ENCODE results near the gene BAZ2A.
A peak's percentile ranks its signal among the peaks of the same experiment; 100 is the strongest.

Gene BAZ2A

DNA sequence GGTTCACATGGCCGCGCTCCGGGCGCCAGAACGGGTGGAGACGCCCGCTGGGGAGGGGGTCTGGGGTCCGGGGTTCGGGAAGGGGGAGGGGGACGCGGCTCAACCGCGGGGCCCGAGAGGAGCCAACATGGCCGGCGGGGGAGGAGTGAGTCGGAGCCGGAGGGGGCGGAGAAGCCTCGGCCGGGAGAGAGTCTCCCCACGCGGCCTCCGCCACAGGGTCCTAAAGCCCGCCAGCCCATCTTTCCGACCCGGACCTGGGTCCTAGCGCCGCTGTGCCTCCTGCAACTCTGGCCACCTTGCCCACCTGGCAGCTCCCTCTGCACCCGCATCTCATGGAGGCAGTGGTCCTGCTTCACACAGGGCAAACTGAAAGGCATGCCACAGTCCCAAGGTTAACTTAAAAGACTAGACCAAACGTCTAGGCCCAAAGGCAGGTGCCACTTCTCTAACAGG lies at the start of gene BAZ2A:
TSS of gene BAZ2A (minus strand) at position 147 of the 453 bp plus-strand sequence. CDS start 12,796 bp downstream, outside the sequence.
- H3K27ac ChIP-seq: peak within 1 kb of the TSS; percentile 94 to 95
- peak within 1 kb of the TSS; percentile 91 for H3K4me3 ChIP-seq
- peak; percentile 90 for DNase-seq (ENCODE audit: low spot score)
- TF ChIP-seq, protein P1, sequence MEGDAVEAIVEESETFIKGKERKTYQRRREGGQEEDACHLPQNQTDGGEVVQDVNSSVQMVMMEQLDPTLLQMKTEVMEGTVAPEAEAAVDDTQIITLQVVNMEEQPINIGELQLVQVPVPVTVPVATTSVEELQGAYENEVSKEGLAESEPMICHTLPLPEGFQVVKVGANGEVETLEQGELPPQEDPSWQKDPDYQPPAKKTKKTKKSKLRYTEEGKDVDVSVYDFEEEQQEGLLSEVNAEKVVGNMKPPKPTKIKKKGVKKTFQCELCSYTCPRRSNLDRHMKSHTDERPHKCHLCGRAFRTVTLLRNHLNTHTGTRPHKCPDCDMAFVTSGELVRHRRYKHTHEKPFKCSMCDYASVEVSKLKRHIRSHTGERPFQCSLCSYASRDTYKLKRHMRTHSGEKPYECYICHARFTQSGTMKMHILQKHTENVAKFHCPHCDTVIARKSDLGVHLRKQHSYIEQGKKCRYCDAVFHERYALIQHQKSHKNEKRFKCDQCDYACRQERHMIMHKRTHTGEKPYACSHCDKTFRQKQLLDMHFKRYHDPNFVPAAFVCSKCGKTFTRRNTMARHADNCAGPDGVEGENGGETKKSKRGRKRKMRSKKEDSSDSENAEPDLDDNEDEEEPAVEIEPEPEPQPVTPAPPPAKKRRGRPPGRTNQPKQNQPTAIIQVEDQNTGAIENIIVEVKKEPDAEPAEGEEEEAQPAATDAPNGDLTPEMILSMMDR (IDR thresholded peaks at IDR 0.05): no peak

DNA sequence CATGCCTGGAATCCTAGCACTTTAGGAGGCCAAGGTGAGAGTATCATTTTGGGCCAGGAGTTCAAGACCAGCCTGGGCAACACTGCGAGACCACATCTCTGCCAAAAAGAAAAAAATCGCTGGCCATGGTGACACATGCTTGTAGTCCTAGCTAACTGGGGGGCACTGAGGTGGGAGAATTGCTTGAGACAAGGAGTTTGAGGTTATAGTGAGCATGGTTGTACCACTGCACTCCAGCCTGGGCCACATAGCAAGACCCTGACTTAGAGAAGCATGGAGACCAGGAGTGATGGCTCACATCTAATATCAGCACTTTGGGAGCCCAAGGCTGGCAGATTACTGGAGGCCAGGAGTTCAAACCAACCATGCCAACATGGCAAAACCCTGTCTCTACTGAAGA lies 48.7 kb upstream of the BAZ2A start:
- no peak overlapping the region for H3K27ac ChIP-seq
- TF ChIP-seq, protein P1 (IDR thresholded peaks at IDR 0.05): no peak
- no peak overlapping the region for H3K4me3 ChIP-seq
- DNase-seq (ENCODE audit: low spot score): no peak

DNA sequence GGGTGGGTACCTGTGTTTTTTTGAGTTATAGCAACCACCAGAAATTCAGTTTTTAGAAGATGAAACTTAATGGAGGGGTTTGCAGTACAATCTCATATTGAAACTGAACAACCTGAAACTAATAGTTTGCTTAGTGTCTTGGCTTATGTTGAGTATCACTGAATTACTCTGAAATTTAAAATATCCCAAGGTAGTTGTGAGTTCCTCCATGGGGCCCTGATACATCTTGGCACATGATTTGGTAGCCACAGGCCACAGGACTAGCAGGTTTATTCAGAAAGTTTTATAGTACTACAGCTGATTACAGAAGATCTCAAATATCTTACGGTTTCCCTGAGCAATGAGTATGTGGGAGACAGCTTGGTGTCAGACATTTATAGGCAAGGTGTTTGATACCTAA lies 47.6 kb upstream of the BAZ2A start:
- Histone ChIP-seq H3K4me3 (no peak overlapping the region), H3K27ac (no peak overlapping the region)
- DNase-seq (ENCODE audit: low spot score): no peak
- TF ChIP-seq, protein P1 (IDR thresholded peaks at IDR 0.05): no peak

DNA sequence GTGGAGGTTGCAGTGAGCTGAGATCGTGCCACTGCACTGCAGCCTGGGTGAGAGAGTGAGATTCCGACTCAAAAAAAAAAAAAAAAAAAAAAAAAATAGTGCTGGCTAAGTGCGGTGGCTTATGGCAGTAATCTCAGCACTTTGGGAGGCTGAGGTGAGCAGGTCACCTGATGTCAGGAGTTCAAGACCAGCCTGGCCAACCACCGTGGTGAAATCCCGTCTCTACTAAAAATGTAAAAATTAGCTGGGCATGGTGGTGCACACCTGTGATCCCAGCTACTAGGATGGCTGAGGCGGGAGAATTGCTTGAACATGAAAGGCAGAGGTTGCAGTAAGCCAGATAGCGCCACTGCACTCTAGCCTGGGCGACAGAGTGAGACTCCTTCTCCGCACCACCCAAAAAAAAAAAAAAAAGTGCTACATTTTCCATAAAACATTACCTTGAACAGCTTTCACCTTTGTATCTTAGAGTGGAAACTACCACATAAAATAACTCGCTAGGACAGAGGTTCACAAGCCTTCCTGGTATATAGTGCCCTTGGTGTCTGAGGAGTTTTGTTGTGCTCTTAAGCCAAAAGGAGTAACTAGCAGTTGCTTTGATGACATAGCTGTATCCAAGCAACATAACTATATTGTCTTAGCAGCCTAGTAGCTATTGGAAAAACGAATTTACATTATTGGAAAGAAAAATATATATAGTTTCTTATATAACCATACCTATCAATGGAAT lies 46.9 kb upstream of the BAZ2A start:
- TF ChIP-seq, protein P1 (IDR thresholded peaks at IDR 0.05): no peak
- Histone ChIP-seq H3K27ac (no peak overlapping the region), H3K4me3 (no peak overlapping the region)
- peak; percentile 41 for DNase-seq (ENCODE audit: low spot score)

DNA sequence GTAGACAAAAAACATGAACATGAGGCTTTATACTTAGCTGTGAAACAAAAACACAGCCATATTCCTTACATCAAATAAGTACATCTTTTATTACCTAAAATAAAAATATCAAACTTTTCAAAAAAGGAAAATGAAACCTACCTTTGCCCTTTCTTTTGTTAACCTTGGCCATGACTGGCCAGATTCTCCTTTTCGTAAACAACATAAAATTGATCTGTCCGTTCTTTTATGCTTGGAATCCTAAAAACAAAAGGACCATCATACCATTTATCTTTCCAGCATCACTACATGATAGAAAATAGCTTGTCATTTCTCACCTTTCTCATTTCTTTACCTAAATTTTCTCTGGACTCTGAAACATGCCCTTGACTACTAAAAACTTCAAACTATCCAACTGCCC lies 41.5 kb upstream of the BAZ2A start:
- TF ChIP-seq, protein P1 (IDR thresholded peaks at IDR 0.05): no peak
- no peak for DNase-seq (ENCODE audit: low spot score)
- Histone ChIP-seq H3K4me3 (no peak overlapping the region), H3K27ac (no peak overlapping the region)

DNA sequence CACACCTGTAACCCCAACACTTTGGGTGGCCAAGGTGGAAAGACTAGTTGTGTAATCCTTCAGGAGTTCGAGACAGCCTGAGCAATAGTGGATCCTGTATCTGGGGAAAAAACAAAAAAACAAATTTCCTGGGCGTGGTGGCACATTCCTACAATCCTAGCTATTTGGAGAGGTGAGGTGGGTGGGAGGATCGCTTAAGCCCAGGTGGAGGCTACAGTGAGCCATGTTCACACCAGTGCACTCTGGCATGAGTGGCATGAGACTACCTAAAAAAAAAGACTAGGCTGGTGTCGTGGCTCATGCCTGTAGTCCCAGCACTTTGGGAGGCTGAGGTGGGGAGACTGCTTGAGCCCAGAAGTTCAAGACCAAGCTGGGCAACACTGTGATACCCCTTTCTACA lies 40.7 kb upstream of the BAZ2A start:
- TF ChIP-seq, protein P1 (IDR thresholded peaks at IDR 0.05): no peak
- Histone ChIP-seq H3K27ac (no peak overlapping the region), H3K4me3 (no peak overlapping the region)
- DNase-seq (ENCODE audit: low spot score): no peak

DNA sequence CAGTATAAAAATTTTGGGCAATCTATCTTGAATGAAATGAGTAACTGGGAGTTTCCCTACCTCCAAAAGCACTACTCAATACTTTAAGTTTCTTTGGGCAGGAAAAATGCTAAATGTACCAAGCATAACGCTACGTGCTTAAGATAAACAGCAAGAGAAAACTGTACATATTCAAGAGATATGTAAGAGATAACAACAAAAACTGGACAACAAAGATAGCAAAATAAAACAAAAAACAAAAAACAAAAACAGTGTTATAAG lies 38.0 kb upstream of the BAZ2A start:
- TF ChIP-seq, protein P1 (IDR thresholded peaks at IDR 0.05): no peak
- H3K27ac ChIP-seq: no peak overlapping the region
- H3K4me3 ChIP-seq: no peak overlapping the region
- no peak for DNase-seq (ENCODE audit: low spot score)
